HG03095 (cell line): ENCODE results near the gene DDX25.

ENCODE experiments used
- ATAC-seq: cut with Tn5 transposase; IDR thresholded peaks from one replicate; pipeline ENCODE4 v1.9.1; 2021; ENCODE audit warnings: moderate library complexity; ENCODE audit not compliant: unreplicated experiment

Gene DDX25

GRCh38 chr11:125968354-125968753, 64.0 kb downstream of the DDX25 start:
- no peak for ATAC-seq

GRCh38 chr11:125971618-125972017, 67.3 kb downstream of the DDX25 start:
- no peak for ATAC-seq

GRCh38 chr11:125974284-125974683, 70.0 kb downstream of the DDX25 start:
- no peak for ATAC-seq

- no peak for ATAC-seq
Observed at GRCh38 chr11:125975634-125976033, 71.3 kb downstream of the DDX25 start.

- no peak for ATAC-seq
Observed at GRCh38 chr11:125976156-125976555, 71.8 kb downstream of the DDX25 start.

- no peak for ATAC-seq
Observed at GRCh38 chr11:125977333-125977732, 73.0 kb downstream of the DDX25 start.

GRCh38 chr11:125978181-125978716, 73.9 kb downstream of the DDX25 start:
- no peak for ATAC-seq
